A673 (cell line): ENCODE measurements around the gene ADAMTS2. TPM values are rescaled to one million over a fixed set of nuclear protein-coding genes. Genes with fewer than 3 reads are reported as not detected.

Source experiments
- BruUV-seq: library from RNA; stranded (reverse); fragments of 400-500 nt; replicated peaks from 2 replicates; lab custom pipeline; 2021; lab: Mats Ljungman, UMichigan
- CTCF ChIA-PET: fragments of 300-600 bp; sonication (Branson Sonifier 250); formaldehyde crosslinking; loops from one replicate; lab custom pipeline; 2022; ENCODE audit warnings: antibody characterized with exemption; lab: Charles Lee
- POLR2A ChIA-PET: fragments of 300-600 bp; sonication (Branson Sonifier 250); formaldehyde crosslinking; loops from one replicate; lab custom pipeline; 2022; ENCODE audit warnings: antibody characterized with exemption; ENCODE audit not compliant: low non-redundant PET; lab: Charles Lee
- DNase-seq: peaks from one replicate; pipeline ENCODE4 v3.0.0-alpha.2; 2015; ENCODE audit warnings: low spot score
- H3K27ac ChIP-seq: fragments of 200-600 bp; sonication (generic); 2 replicates; pipeline ENCODE4 v1.5.1; 2016; ENCODE audit warnings: mixed run types, low read depth, mild to moderate bottlenecking, mixed read lengths, antibody characterized with exemption, low read length; ENCODE audit not compliant: poor library complexity, severe bottlenecking
- H3K27me3 ChIP-seq: fragments of 200-600 bp; sonication (generic); replicated peaks from 2 replicates; pipeline ENCODE4 v1.6.1; 2017; ENCODE audit warnings: mixed run types, low read depth, mild to moderate bottlenecking, mixed read lengths, antibody characterized with exemption, low read length; ENCODE audit not compliant: insufficient read depth, poor library complexity
- H3K36me3 ChIP-seq: fragments of 200-600 bp; sonication (generic); 2 replicates; pipeline ENCODE4 v1.6.1; 2016; ENCODE audit warnings: mixed run types, mild to moderate bottlenecking, mixed read lengths, antibody characterized with exemption, low read length; ENCODE audit not compliant: insufficient read depth, poor library complexity, severe bottlenecking
- H3K4me1 ChIP-seq: fragments of 200-600 bp; sonication (generic); 2 replicates; pipeline ENCODE4 v1.6.1; 2017; ENCODE audit warnings: mixed run types, mild to moderate bottlenecking, mixed read lengths, antibody characterized with exemption, low read length; ENCODE audit not compliant: insufficient read depth, poor library complexity, severe bottlenecking
- H3K4me3 ChIP-seq: fragments of 200-600 bp; sonication (generic); 2 replicates; pipeline ENCODE4 v1.5.1; 2016; ENCODE audit warnings: low read depth, mixed run types, mild to moderate bottlenecking, mixed read lengths, low read length; ENCODE audit not compliant: poor library complexity, severe bottlenecking
- H3K9me3 ChIP-seq: fragments of 200-600 bp; sonication (generic); 2 replicates; pipeline ENCODE4 v1.6.1; 2016; ENCODE audit warnings: mixed run types, low read depth, mild to moderate bottlenecking, mixed read lengths, antibody characterized with exemption, low read length; ENCODE audit not compliant: poor library complexity, severe bottlenecking
- EZH2 ChIP-seq: fragments of 200-600 bp; sonication (generic); IDR thresholded peaks from 2 replicates; pipeline ENCODE4 v1.6.1; 2017; ENCODE audit warnings: borderline replicate concordance, low read depth, mild to moderate bottlenecking, mixed read lengths, antibody characterized with exemption, low read length; ENCODE audit not compliant: poor library complexity, severe bottlenecking
- intact Hi-C: fragments of 100-400 bp; cut with micrococcal nuclease; formaldehyde crosslinking; loops from one replicate; pipeline ENCODE4 v1.10.0; 2022; ENCODE audit not compliant: unreplicated experiment
- total RNA-seq: library from RNA; stranded (reverse); gene quantifications from 2 replicates; pipeline ENCODE4 v1.2.3, GENCODE V29; 2021
- TF ChIP-seq, protein P1 (sequence below): fragments of 300-800, 200-600 bp; sonication (generic); conservative IDR thresholded peaks from 2 replicates; pipeline ENCODE4 v1.5.1; 2017; ENCODE audit warnings: low read depth, mild to moderate bottlenecking, antibody characterized with exemption, low read length, moderate library complexity, mixed read lengths

The ADAMTS2 gene
- total RNA-seq, 1 experiment from 2014 or later: 0.39 TPM

GRCh38 chr5:179333796-179334761, 11.2 kb downstream of the ADAMTS2 start:
- POLR2A ChIA-PET: no interaction called here
- CTCF ChIA-PET: no interaction called here
- no peak overlapping the region for H3K4me3 ChIP-seq
- H3K4me1 ChIP-seq: no peaks in the 10 kb centered on the region
- no peak overlapping the region for H3K27ac ChIP-seq
- peaks cover 11% of the 10 kb centered on the region for H3K27me3 ChIP-seq
- H3K36me3 ChIP-seq: no peaks in the 10 kb centered on the region
- intact Hi-C loops: no loop called here
- no peaks in the 10 kb centered on the region for H3K9me3 ChIP-seq
- BruUV-seq: no TSS peak
- TF ChIP-seq, protein P1, sequence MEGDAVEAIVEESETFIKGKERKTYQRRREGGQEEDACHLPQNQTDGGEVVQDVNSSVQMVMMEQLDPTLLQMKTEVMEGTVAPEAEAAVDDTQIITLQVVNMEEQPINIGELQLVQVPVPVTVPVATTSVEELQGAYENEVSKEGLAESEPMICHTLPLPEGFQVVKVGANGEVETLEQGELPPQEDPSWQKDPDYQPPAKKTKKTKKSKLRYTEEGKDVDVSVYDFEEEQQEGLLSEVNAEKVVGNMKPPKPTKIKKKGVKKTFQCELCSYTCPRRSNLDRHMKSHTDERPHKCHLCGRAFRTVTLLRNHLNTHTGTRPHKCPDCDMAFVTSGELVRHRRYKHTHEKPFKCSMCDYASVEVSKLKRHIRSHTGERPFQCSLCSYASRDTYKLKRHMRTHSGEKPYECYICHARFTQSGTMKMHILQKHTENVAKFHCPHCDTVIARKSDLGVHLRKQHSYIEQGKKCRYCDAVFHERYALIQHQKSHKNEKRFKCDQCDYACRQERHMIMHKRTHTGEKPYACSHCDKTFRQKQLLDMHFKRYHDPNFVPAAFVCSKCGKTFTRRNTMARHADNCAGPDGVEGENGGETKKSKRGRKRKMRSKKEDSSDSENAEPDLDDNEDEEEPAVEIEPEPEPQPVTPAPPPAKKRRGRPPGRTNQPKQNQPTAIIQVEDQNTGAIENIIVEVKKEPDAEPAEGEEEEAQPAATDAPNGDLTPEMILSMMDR: no peak
- no peak for TF ChIP-seq EZH2
- no peak for DNase-seq

DNA sequence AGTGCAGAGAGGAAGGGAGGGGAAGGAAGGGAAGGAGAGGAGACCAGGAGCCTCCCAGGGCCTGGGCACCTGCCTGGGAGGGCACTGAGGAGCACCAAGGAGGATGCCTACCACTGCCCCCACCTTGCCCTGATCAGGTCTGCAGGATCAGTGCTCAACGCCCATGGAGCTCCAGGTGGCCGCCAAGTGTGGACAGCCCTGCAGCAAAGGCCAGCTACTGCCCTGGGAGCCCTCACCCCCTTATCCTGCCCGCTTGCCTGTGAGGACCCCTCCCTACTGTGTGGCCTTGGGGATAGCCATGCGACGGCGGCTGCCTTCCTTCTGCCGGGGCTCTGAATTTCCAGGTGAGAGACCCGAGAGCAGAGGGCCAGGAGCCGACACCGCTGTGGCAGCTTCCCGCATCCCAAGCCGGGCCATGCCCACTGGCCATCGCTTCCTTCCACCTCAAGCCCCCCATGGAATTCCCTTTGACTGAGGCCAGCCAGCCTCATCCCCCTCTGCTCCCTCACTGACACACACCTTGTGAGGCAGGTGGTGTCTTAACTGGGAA, 12.4 kb downstream of the ADAMTS2 start:
- BruUV-seq: no TSS peak
- H3K9me3 ChIP-seq: no peaks in the 10 kb centered on the region
- CTCF ChIA-PET: no interaction called here
- H3K27ac ChIP-seq: no peak overlapping the region
- no peak overlapping the region for H3K4me3 ChIP-seq
- POLR2A ChIA-PET: no interaction called here
- peaks cover 11% of the 10 kb centered on the region for H3K27me3 ChIP-seq
- TF ChIP-seq, protein P1: no peak
- no peak for TF ChIP-seq EZH2
- H3K4me1 ChIP-seq: no peaks in the 10 kb centered on the region
- intact Hi-C loops: no loop called here
- no peaks in the 10 kb centered on the region for H3K36me3 ChIP-seq
- no peak for DNase-seq

DNA sequence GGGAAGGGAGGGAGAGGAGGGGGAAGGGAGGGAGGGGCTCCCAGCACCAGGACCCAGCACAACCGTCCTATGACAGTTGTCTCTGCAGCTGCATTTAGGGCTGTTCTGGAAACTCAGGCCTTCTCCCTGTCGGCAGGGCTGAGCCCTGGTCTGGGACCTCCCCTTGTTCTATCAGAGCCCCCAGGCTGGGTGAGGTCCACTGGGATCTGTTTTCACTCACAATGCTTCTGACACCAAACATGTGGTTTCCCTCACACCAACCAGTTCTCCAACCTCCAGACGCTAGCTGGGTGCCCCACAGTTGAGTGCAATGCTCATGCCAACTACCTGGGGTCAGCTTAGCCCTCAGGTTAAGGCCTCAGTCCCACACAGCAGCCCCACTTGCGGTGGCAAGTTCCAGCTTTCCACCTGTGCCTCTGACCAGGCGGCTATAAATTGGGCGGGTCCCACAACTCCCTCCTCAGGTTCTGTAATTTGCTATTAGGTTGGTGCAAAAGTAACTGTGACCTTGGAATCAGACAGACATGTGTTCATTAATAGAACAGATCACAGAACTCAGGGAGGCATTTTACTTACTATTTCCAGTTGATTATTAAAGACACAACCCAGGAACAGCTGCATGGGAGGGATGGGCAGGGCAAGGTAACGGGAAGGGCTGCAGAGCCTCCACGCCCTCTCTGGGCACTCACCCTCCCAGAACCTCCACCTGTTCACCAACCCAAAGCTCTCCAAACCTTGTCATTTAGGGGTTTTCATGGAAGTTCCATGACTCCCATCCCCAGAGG, 13.5 kb downstream of the ADAMTS2 start:
- Histone ChIP-seq H3K27me3 (peaks cover 11% of the 10 kb centered on the region), H3K4me3 (no peak overlapping the region), H3K9me3 (no peaks in the 10 kb centered on the region), H3K27ac (no peak overlapping the region), H3K4me1 (no peaks in the 10 kb centered on the region), H3K36me3 (no peaks in the 10 kb centered on the region)
- DNase-seq: no peak
- intact Hi-C loops: no loop called here
- BruUV-seq: no TSS peak
- TF ChIP-seq EZH2: no peak
- TF ChIP-seq, protein P1: no peak
- ChIA-PET POLR2A (no interaction called here), CTCF (no interaction called here)
